Measurements from ENCODE around the gene CDC42EP4.

The CDC42EP4 gene

GRCh38 chr17:73324160-73324475 lies 12.3 kb upstream of the CDC42EP4 start:
- no peaks in the 10 kb centered on the region for H4K20me1 ChIP-seq (ENCODE audit: insufficient read depth, low read length)
- H3K79me2 ChIP-seq (ENCODE audit: low read length), result no peaks in the 10 kb centered on the region
- no peak overlapping the region for H2AFZ ChIP-seq (ENCODE audit: low read depth, low read length)
- H3K4me1 ChIP-seq (ENCODE audit: low read length), result no peaks in the 10 kb centered on the region
- H3K4me2 ChIP-seq (ENCODE audit: low read length), result no peak overlapping the region
- no peak overlapping the region for H3K4me3 ChIP-seq (ENCODE audit: low read length)
- H3K9ac ChIP-seq (ENCODE audit: low read length), result no peak overlapping the region
- no peak overlapping the region for H3K27ac ChIP-seq (ENCODE audit: low read length)
- H3K36me3 ChIP-seq (replicated peaks; ENCODE audit: low read depth, low read length), result no peaks in the 10 kb centered on the region
- peaks cover 13% of the 10 kb centered on the region for H3K27me3 ChIP-seq (ENCODE audit: low read depth, low read length)
- H3K9me3 ChIP-seq (ENCODE audit: insufficient read depth, low read length), result no peaks in the 10 kb centered on the region
- TF ChIP-seq CTCF (IDR thresholded peaks at IDR 0.05; ENCODE audit: low read depth, low read length) (no peak), EZH2phosphoT487 (IDR thresholded peaks at IDR 0.05; ENCODE audit: low read depth) (no peak)

- Histone ChIP-seq H3K4me2 (ENCODE audit: low read length) (no peak overlapping the region), H3K4me1 (ENCODE audit: low read length) (no peaks in the 10 kb centered on the region), H3K27ac (ENCODE audit: low read length) (no peak overlapping the region), H3K27me3 (ENCODE audit: low read depth, low read length) (peaks cover 13% of the 10 kb centered on the region), H3K79me2 (ENCODE audit: low read length) (no peaks in the 10 kb centered on the region), H3K4me3 (ENCODE audit: low read length) (no peak overlapping the region), H4K20me1 (ENCODE audit: insufficient read depth, low read length) (no peaks in the 10 kb centered on the region), H3K36me3 (replicated peaks; ENCODE audit: low read depth, low read length) (no peaks in the 10 kb centered on the region), H3K9me3 (ENCODE audit: insufficient read depth, low read length) (no peaks in the 10 kb centered on the region), H2AFZ (ENCODE audit: low read depth, low read length) (no peak overlapping the region), H3K9ac (ENCODE audit: low read length) (no peak overlapping the region)
- no peak for TF ChIP-seq EZH2phosphoT487 (IDR thresholded peaks at IDR 0.05; ENCODE audit: low read depth)
- no peak for TF ChIP-seq CTCF (IDR thresholded peaks at IDR 0.05; ENCODE audit: low read depth, low read length)
Observed at GRCh38 chr17:73323409-73324159, 11.8 kb upstream of the CDC42EP4 start.

GRCh38 chr17:73320601-73321264 lies 8.9 kb upstream of the CDC42EP4 start:
- no peaks in the 10 kb centered on the region for H3K79me2 ChIP-seq (ENCODE audit: low read length)
- no peak overlapping the region for H2AFZ ChIP-seq (ENCODE audit: low read depth, low read length)
- no peak overlapping the region for H3K4me3 ChIP-seq (ENCODE audit: low read length)
- no peak for TF ChIP-seq CTCF (IDR thresholded peaks at IDR 0.05; ENCODE audit: low read depth, low read length)
- no peak for TF ChIP-seq EZH2phosphoT487 (IDR thresholded peaks at IDR 0.05; ENCODE audit: low read depth)
- no peak overlapping the region for H3K27ac ChIP-seq (ENCODE audit: low read length)
- H4K20me1 ChIP-seq (ENCODE audit: insufficient read depth, low read length), result no peaks in the 10 kb centered on the region
- H3K36me3 ChIP-seq (replicated peaks; ENCODE audit: low read depth, low read length), result no peaks in the 10 kb centered on the region
- no peak overlapping the region for H3K4me2 ChIP-seq (ENCODE audit: low read length)
- no peak overlapping the region for H3K9ac ChIP-seq (ENCODE audit: low read length)
- H3K27me3 ChIP-seq (ENCODE audit: low read depth, low read length), result peaks cover 13% of the 10 kb centered on the region
- H3K9me3 ChIP-seq (ENCODE audit: insufficient read depth, low read length), result no peaks in the 10 kb centered on the region
- H3K4me1 ChIP-seq (ENCODE audit: low read length), result peaks cover 10% of the 10 kb centered on the region

GRCh38 chr17:73319766-73320165 lies 8.0 kb upstream of the CDC42EP4 start:
- H4K20me1 ChIP-seq (ENCODE audit: insufficient read depth, low read length), result no peaks in the 10 kb centered on the region
- H3K9ac ChIP-seq (ENCODE audit: low read length), result no peak overlapping the region
- no peaks in the 10 kb centered on the region for H3K9me3 ChIP-seq (ENCODE audit: insufficient read depth, low read length)
- H3K4me3 ChIP-seq (ENCODE audit: low read length), result no peak overlapping the region
- no peaks in the 10 kb centered on the region for H3K36me3 ChIP-seq (replicated peaks; ENCODE audit: low read depth, low read length)
- H3K27ac ChIP-seq (ENCODE audit: low read length), result no peak overlapping the region
- TF ChIP-seq EZH2phosphoT487 (IDR thresholded peaks at IDR 0.05; ENCODE audit: low read depth), result no peak
- no peak for TF ChIP-seq CTCF (IDR thresholded peaks at IDR 0.05; ENCODE audit: low read depth, low read length)
- H3K4me2 ChIP-seq (ENCODE audit: low read length), result no peak overlapping the region
- H3K27me3 ChIP-seq (ENCODE audit: low read depth, low read length), result peaks cover 19% of the 10 kb centered on the region
- H3K4me1 ChIP-seq (ENCODE audit: low read length), result peaks cover 10% of the 10 kb centered on the region
- H3K79me2 ChIP-seq (ENCODE audit: low read length), result no peaks in the 10 kb centered on the region
- H2AFZ ChIP-seq (ENCODE audit: low read depth, low read length), result no peak overlapping the region
